NT2/D1 (cell line): ENCODE measurements around the gene DHDDS.
A peak's percentile ranks its signal among the peaks of the same experiment; 100 is the strongest.

ENCODE experiments used
- DNase-seq: peaks from one replicate; pipeline ENCODE4 v3.0.0-alpha.2; 2011; ENCODE audit warnings: low read depth, low spot score
- H3K27me3 ChIP-seq: 2 replicates; pipeline ENCODE4 v1.6.0; 2011; ENCODE audit warnings: mild to moderate bottlenecking; ENCODE audit not compliant: insufficient read length, insufficient read depth
- H3K36me3 ChIP-seq: 2 replicates; pipeline ENCODE4 v1.6.1; 2011; ENCODE audit warnings: mild to moderate bottlenecking, low read length, mixed read lengths; ENCODE audit not compliant: insufficient read depth, insufficient read length
- H3K4me1 ChIP-seq: 2 replicates; pipeline ENCODE4 v1.5.1; 2011; ENCODE audit not compliant: insufficient read depth, insufficient read length
- H3K4me3 ChIP-seq: 2 replicates; pipeline ENCODE4 v1.5.1; 2011; ENCODE audit warnings: low read depth; ENCODE audit not compliant: insufficient read length
- H3K9ac ChIP-seq: 2 replicates; pipeline ENCODE4 v1.6.0; 2011; ENCODE audit warnings: low read depth; ENCODE audit not compliant: insufficient read length
- H3K9me3 ChIP-seq: 2 replicates; pipeline ENCODE4 v1.5.1; 2011; ENCODE audit warnings: mild to moderate bottlenecking, low read length; ENCODE audit not compliant: insufficient read depth
- SUZ12 ChIP-seq: IDR thresholded peaks from 2 replicates; pipeline ENCODE4 v1.6.1; 2011; ENCODE audit not compliant: insufficient read length, insufficient read depth; ENCODE audit errors: extremely low read depth
- YY1 ChIP-seq: IDR thresholded peaks from 2 replicates; pipeline ENCODE4 v1.6.1; 2011; ENCODE audit not compliant: insufficient read length, insufficient read depth
- ZNF274 ChIP-seq: IDR thresholded peaks from 2 replicates; pipeline ENCODE4 v1.6.1; 2011; ENCODE audit warnings: mild to moderate bottlenecking, low read depth, low read length

DHDDS gene

GRCh38 chr1:26471498-26472319, 39.6 kb downstream of the DHDDS start:
- Histone ChIP-seq H3K27me3 (no peaks in the 10 kb centered on the region), H3K4me1 (peaks cover 26% of the 10 kb centered on the region), H3K9ac (peak overlapping the region; percentile 92), H3K4me3 (peak overlapping the region; percentile 79), H3K36me3 (peaks cover 64% of the 10 kb centered on the region), H3K9me3 (no peaks in the 10 kb centered on the region)
- peak; percentile 70 for DNase-seq
- TF ChIP-seq YY1 (no peak), ZNF274 (no peak), SUZ12 (no peak)

DNA sequence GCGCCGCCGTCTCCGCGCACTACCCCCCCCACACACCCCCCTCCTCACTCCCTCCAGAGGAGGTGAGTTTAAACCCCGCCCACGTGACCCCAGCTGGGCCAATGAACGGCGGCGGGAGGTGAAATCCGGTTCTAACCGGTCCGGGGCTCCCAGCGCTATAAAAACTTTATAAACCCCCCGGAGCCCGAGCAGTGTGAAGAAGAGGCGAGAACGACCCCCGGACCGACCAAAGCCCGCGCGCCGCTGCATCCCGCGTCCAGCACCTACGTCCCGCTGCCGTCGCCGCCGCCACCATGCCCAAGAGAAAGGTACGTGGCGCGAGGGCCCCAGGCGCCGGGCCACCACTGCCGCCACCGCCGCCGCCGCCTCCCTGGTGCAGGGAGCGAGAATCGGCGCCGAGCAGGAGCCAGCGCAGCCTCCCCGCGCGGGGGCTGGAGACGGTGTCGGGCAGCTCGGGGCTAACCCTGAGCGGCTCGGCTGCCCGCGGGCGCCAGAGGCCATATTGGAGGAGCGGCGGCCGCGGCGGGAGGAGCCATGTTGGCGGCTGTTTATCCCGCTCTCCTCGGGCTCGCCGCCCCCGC, 40.3 kb downstream of the DHDDS start, which contains the start of gene HMGN2:
HMGN2 (plus strand) TSS at position 121 of the 581 bp plus-strand sequence; CDS start at position 294, 173 bp downstream.
- Histone ChIP-seq H3K27me3 (no peaks in the 10 kb centered on the region), H3K9ac (peak within 1 kb of the TSS; percentile 96), H3K9me3 (no peaks in the 10 kb centered on the region), H3K4me1 (peaks cover 26% of the 10 kb centered on the region), H3K4me3 (peak within 1 kb of the TSS; percentile 79), H3K36me3 (peaks cover 64% of the 10 kb centered on the region)
- peak; percentile 95 for DNase-seq
- TF ChIP-seq YY1 (peak; percentile 46), SUZ12 (no peak), ZNF274 (no peak)

- no peak for TF ChIP-seq YY1
- no peak for TF ChIP-seq SUZ12
- TF ChIP-seq ZNF274: no peak
- no peaks in the 10 kb centered on the region for H3K27me3 ChIP-seq
- H3K36me3 ChIP-seq: peaks cover 63% of the 10 kb centered on the region
- H3K9ac ChIP-seq: peak overlapping the region; percentile 96
- peak; percentile 86 for DNase-seq
- peak overlapping the region; percentile 79 for H3K4me3 ChIP-seq
- peaks cover 26% of the 10 kb centered on the region for H3K4me1 ChIP-seq
- no peaks in the 10 kb centered on the region for H3K9me3 ChIP-seq
Observed at GRCh38 chr1:26472901-26473845, 41.1 kb downstream of the DHDDS start.

GRCh38 chr1:26474818-26475217, 42.7 kb downstream of the DHDDS start:
- Histone ChIP-seq H3K4me1 (peaks cover 16% of the 10 kb centered on the region), H3K27me3 (no peaks in the 10 kb centered on the region), H3K4me3 (no peak overlapping the region), H3K36me3 (peaks cover 52% of the 10 kb centered on the region), H3K9me3 (no peaks in the 10 kb centered on the region), H3K9ac (no peak overlapping the region)
- no peak for DNase-seq
- TF ChIP-seq SUZ12 (no peak), YY1 (no peak), ZNF274 (no peak)

- TF ChIP-seq SUZ12: no peak
- TF ChIP-seq ZNF274: no peak
- TF ChIP-seq YY1: no peak
- peaks cover 49% of the 10 kb centered on the region for H3K36me3 ChIP-seq
- no peaks in the 10 kb centered on the region for H3K9me3 ChIP-seq
- no peak overlapping the region for H3K9ac ChIP-seq
- no peaks in the 10 kb centered on the region for H3K27me3 ChIP-seq
- H3K4me3 ChIP-seq: no peak overlapping the region
- peaks cover 8% of the 10 kb centered on the region for H3K4me1 ChIP-seq
- no peak for DNase-seq
Observed at GRCh38 chr1:26475989-26476388, 43.9 kb downstream of the DHDDS start.

- H3K36me3 ChIP-seq: peaks cover 51% of the 10 kb centered on the region
- H3K9me3 ChIP-seq: no peaks in the 10 kb centered on the region
- TF ChIP-seq YY1 (no peak), ZNF274 (no peak), SUZ12 (no peak)
- no peak overlapping the region for H3K9ac ChIP-seq
- H3K4me3 ChIP-seq: no peak overlapping the region
- peaks cover 2% of the 10 kb centered on the region for H3K4me1 ChIP-seq
- H3K27me3 ChIP-seq: no peaks in the 10 kb centered on the region
- no peak for DNase-seq
Observed at GRCh38 chr1:26476958-26477357, 44.8 kb downstream of the DHDDS start.
